HCT116 (cell line): ENCODE data around the gene AKAP13. TPM values are rescaled to one million over a fixed set of nuclear protein-coding genes. Genes with fewer than 3 reads are reported as not detected.

Source experiments
- ATAC-seq: fragments of 200-7000 bp; cut with Tn5 transposase; 2 replicates; pipeline ENCODE4 v1.9.1; 2020; ENCODE audit warnings: mild to moderate bottlenecking, moderate library complexity
- BruUV-seq: library from RNA; stranded (reverse); fragments of 400-500 nt; replicated peaks from 2 replicates; lab custom pipeline; 2021; lab: Mats Ljungman, UMichigan
- CTCF ChIA-PET: fragments of 300-600 bp; sonication (Branson Sonifier 250); formaldehyde crosslinking; loops from one replicate; lab custom pipeline; 2021; ENCODE audit warnings: antibody characterized with exemption; lab: Charles Lee
- POLR2A ChIA-PET: fragments of 300-600, 350-600 bp; sonication (Branson Sonifier 250); formaldehyde crosslinking; loops from one replicate; lab custom pipeline; 2021; ENCODE audit warnings: antibody characterized with exemption; lab: Charles Lee
- RAD21 ChIA-PET, 2 experiments: fragments of 300-600 bp; sonication (Branson Sonifier 250); formaldehyde crosslinking; loops; one replicate each; lab custom pipeline; 2023; ENCODE audit warnings: low total read pairs in 2 of 2; ENCODE audit not compliant: uncharacterized antibody in 2 of 2, unreplicated experiment in 2 of 2, low non-redundant PET in 1 of 2; lab: Charles Lee
- DNase-seq: peaks from one replicate; pipeline ENCODE4 v3.0.0-alpha.2; 2010; ENCODE audit warnings: low read depth, low spot score
- H2AFZ ChIP-seq: fragments of 200-600 bp; shearing (Covaris generic), sonication (generic); 2 replicates; pipeline ENCODE4 v1.6.1; 2017; ENCODE audit warnings: low read depth, mixed run types, mixed read lengths, antibody characterized with exemption, low read length; ENCODE audit not compliant: poor library complexity, severe bottlenecking
- H3K27ac ChIP-seq: 2 replicates; pipeline ENCODE4 v1.5.1; 2012; ENCODE audit warnings: low read depth, low read length
- H3K27me3 ChIP-seq: fragments of 200-600 bp; sonication (generic); 2 replicates; pipeline ENCODE4 v1.6.1; 2016; ENCODE audit warnings: mixed run types, low read length, mixed read lengths; ENCODE audit not compliant: insufficient read depth
- H3K36me3 ChIP-seq, 2 experiments: fragments of 200-500 bp in 1 of 2; fragments of 200-600 bp in 1 of 2; sonication (Bioruptor generic) in 1 of 2; sonication (generic) in 1 of 2; 2 replicates each; pipeline versions ENCODE4 v1.5.1 to v1.6.1; 2014 to 2016; ENCODE audit warnings: low read length in 2 of 2, inconsistent platforms in 1 of 2, mixed read lengths in 1 of 2, mixed run types in 1 of 2; ENCODE audit not compliant: insufficient read depth in 2 of 2, control insufficient read depth in 1 of 2
- H3K4me1 ChIP-seq, 2 experiments: fragments of 200-600 bp in 1 of 2; sonication (generic) in 1 of 2; 2 replicates each; pipeline versions ENCODE4 v1.5.1 to v1.6.1; 2012 to 2017; ENCODE audit warnings: low read length in 2 of 2, inconsistent platforms in 1 of 2, mild to moderate bottlenecking in 1 of 2, mixed read lengths in 1 of 2, mixed run types in 1 of 2, moderate library complexity in 1 of 2; ENCODE audit not compliant: insufficient read depth in 2 of 2, control insufficient read depth in 1 of 2
- H3K4me2 ChIP-seq: fragments of 200-600 bp; sonication (generic); 2 replicates; pipeline ENCODE4 v1.6.1; 2017; ENCODE audit warnings: mixed run types, low read length, mixed read lengths
- H3K4me3 ChIP-seq, 2 experiments: fragments of 200-600 bp in 1 of 2; sonication (generic) in 1 of 2; replicated peaks in 1 of 2; 2 replicates each; pipeline ENCODE4 v1.5.1; 2011 to 2016; ENCODE audit warnings: low read length in 2 of 2, control low read depth in 1 of 2, low read depth in 1 of 2, mild to moderate bottlenecking in 1 of 2, mixed read lengths in 1 of 2, mixed run types in 1 of 2
- H3K79me2 ChIP-seq: fragments of 200-600 bp; sonication (generic); 2 replicates; pipeline ENCODE4 v1.6.1; 2017; ENCODE audit warnings: mild to moderate bottlenecking, mixed run types, low read length, moderate library complexity, mixed read lengths; ENCODE audit not compliant: insufficient read depth
- H3K9ac ChIP-seq: fragments of 200-600 bp; sonication (generic); 2 replicates; pipeline ENCODE4 v1.6.1; 2016; ENCODE audit warnings: low read length, mixed read lengths
- H3K9me2 ChIP-seq: fragments of 200-600 bp; sonication (generic), shearing (Covaris generic); 2 replicates; pipeline ENCODE4 v1.6.1; 2017; ENCODE audit warnings: mixed run types, mild to moderate bottlenecking, moderate library complexity; ENCODE audit not compliant: insufficient read depth
- H3K9me3 ChIP-seq, 2 experiments: fragments of 200-500 bp in 1 of 2; fragments of 200-600 bp in 1 of 2; sonication (Bioruptor generic) in 1 of 2; sonication (generic) in 1 of 2; 2 replicates each; pipeline ENCODE4 v1.6.1; 2014 to 2017; ENCODE audit warnings: low read length in 2 of 2, mixed read lengths in 2 of 2, inconsistent platforms in 1 of 2, low read depth in 1 of 2, mild to moderate bottlenecking in 1 of 2, mixed run types in 1 of 2, moderate library complexity in 1 of 2; ENCODE audit not compliant: control insufficient read depth in 1 of 2, insufficient read depth in 1 of 2
- H4K20me1 ChIP-seq: fragments of 200-600 bp; sonication (generic), shearing (Covaris generic); 2 replicates; pipeline ENCODE4 v1.6.1; 2017; ENCODE audit warnings: mixed run types, mild to moderate bottlenecking, moderate library complexity; ENCODE audit not compliant: insufficient read depth
- CBX3 ChIP-seq: IDR thresholded peaks from 2 replicates; pipeline ENCODE4 v1.6.1; 2012; ENCODE audit warnings: low read depth
- CEBPB ChIP-seq: IDR thresholded peaks from 2 replicates; pipeline ENCODE4 v1.6.1; 2012; ENCODE audit warnings: low read depth
- ELF1 ChIP-seq: IDR thresholded peaks from 2 replicates; pipeline ENCODE4 v1.6.1; 2012; ENCODE audit warnings: low read depth, borderline replicate concordance
- FOSL1 ChIP-seq: IDR thresholded peaks from 2 replicates; pipeline ENCODE4 v1.6.1; 2012; ENCODE audit warnings: low read depth
- JUND ChIP-seq: IDR thresholded peaks from 2 replicates; pipeline ENCODE4 v1.6.1; 2012
- POLR2A ChIP-seq: IDR thresholded peaks from 2 replicates; pipeline ENCODE4 v1.7.0; 2011; ENCODE audit warnings: borderline replicate concordance; ENCODE audit not compliant: insufficient read depth, insufficient read length; ENCODE audit errors: extremely low read depth
- SP1 ChIP-seq: IDR thresholded peaks from 2 replicates; pipeline ENCODE4 v1.6.1; 2012; ENCODE audit warnings: low read depth
- TCF7L2 ChIP-seq: IDR thresholded peaks from 2 replicates; pipeline ENCODE4 v1.7.0; 2011; ENCODE audit warnings: borderline replicate concordance, inconsistent platforms; ENCODE audit not compliant: insufficient read depth, insufficient read length; ENCODE audit errors: extremely low read depth
- ZNF274 ChIP-seq: fragments of 200-500 bp; sonication (Bioruptor generic); IDR thresholded peaks from 2 replicates; pipeline ENCODE4 v1.6.1; 2014; ENCODE audit warnings: mild to moderate bottlenecking, low read depth, low read length, inconsistent platforms
- intact Hi-C: fragments of 100-400 bp; cut with micrococcal nuclease; formaldehyde crosslinking; loops from 2 replicates; pipeline ENCODE4 v1.10.0; 2022
- total RNA-seq: library from RNA; stranded (reverse); gene quantifications from one replicate; pipeline ENCODE4 v1.2.1, GENCODE V29; 2021; ENCODE audit not compliant: unreplicated experiment
- TF ChIP-seq, protein P1 (sequence below): IDR thresholded peaks from 2 replicates; pipeline ENCODE4 v1.6.1; 2011; ENCODE audit warnings: mild to moderate bottlenecking, low read length, moderate library complexity; ENCODE audit not compliant: insufficient replicate concordance; ENCODE audit errors: extremely low read depth
- TF ChIP-seq, protein P2 (sequence below): IDR thresholded peaks from 2 replicates; pipeline ENCODE4 v1.6.1; 2012; ENCODE audit warnings: low read depth

Gene AKAP13
- total RNA-seq, 1 experiment from 2014 or later: 43.1 TPM

DNA sequence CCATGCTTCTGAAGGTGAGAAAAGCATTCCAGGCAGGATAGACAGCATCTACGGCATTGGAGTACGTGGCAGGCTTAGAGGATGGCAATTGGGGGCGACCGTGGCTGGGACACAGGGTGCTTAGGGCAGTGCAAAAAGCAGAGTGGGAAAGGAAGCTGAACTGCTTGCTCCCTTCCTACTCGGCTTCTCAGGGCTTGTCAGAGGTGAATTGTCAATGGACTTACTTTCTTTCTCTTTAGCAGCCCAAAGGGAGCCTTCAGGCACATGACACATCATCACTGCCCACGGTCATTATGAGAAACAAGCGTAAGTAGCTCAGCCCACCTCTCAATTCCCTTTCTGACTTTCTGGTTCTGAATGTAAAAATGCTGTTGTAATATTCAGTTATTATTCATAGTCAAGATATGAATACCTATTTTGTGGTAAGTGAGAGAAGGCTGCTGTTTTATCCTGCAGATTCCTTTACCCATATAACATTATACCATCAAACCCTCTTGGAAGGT, 330.0 kb downstream of the AKAP13 start:
- BruUV-seq: no TSS peak
- no peaks in the 10 kb centered on the region for H4K20me1 ChIP-seq
- no peaks in the 10 kb centered on the region for H3K27me3 ChIP-seq
- H3K9me2 ChIP-seq: no peaks in the 10 kb centered on the region
- no peaks in the 10 kb centered on the region for H3K36me3 ChIP-seq
- RAD21 ChIA-PET: no interaction called here
- H3K4me3 ChIP-seq: no peak overlapping the region
- ATAC-seq (no peak), DNase-seq (no peak)
- CTCF ChIA-PET: no interaction called here
- no peak for TF ChIP-seq ZNF274
- no peak for TF ChIP-seq TCF7L2
- TF ChIP-seq, protein P1, sequence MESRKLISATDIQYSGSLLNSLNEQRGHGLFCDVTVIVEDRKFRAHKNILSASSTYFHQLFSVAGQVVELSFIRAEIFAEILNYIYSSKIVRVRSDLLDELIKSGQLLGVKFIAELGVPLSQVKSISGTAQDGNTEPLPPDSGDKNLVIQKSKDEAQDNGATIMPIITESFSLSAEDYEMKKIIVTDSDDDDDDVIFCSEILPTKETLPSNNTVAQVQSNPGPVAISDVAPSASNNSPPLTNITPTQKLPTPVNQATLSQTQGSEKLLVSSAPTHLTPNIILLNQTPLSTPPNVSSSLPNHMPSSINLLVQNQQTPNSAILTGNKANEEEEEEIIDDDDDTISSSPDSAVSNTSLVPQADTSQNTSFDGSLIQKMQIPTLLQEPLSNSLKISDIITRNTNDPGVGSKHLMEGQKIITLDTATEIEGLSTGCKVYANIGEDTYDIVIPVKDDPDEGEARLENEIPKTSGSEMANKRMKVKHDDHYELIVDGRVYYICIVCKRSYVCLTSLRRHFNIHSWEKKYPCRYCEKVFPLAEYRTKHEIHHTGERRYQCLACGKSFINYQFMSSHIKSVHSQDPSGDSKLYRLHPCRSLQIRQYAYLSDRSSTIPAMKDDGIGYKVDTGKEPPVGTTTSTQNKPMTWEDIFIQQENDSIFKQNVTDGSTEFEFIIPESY: no peak
- no peak for TF ChIP-seq POLR2A
- TF ChIP-seq SP1: no peak
- TF ChIP-seq, protein P2, sequence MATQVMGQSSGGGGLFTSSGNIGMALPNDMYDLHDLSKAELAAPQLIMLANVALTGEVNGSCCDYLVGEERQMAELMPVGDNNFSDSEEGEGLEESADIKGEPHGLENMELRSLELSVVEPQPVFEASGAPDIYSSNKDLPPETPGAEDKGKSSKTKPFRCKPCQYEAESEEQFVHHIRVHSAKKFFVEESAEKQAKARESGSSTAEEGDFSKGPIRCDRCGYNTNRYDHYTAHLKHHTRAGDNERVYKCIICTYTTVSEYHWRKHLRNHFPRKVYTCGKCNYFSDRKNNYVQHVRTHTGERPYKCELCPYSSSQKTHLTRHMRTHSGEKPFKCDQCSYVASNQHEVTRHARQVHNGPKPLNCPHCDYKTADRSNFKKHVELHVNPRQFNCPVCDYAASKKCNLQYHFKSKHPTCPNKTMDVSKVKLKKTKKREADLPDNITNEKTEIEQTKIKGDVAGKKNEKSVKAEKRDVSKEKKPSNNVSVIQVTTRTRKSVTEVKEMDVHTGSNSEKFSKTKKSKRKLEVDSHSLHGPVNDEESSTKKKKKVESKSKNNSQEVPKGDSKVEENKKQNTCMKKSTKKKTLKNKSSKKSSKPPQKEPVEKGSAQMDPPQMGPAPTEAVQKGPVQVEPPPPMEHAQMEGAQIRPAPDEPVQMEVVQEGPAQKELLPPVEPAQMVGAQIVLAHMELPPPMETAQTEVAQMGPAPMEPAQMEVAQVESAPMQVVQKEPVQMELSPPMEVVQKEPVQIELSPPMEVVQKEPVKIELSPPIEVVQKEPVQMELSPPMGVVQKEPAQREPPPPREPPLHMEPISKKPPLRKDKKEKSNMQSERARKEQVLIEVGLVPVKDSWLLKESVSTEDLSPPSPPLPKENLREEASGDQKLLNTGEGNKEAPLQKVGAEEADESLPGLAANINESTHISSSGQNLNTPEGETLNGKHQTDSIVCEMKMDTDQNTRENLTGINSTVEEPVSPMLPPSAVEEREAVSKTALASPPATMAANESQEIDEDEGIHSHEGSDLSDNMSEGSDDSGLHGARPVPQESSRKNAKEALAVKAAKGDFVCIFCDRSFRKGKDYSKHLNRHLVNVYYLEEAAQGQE: no peak
- TF ChIP-seq FOSL1: no peak
- TF ChIP-seq CBX3: no peak
- no peak for TF ChIP-seq ELF1
- TF ChIP-seq JUND: no peak
- TF ChIP-seq CEBPB: no peak
- POLR2A ChIA-PET: no interaction called here
- no peak overlapping the region for H3K4me2 ChIP-seq
- no peak overlapping the region for H3K9ac ChIP-seq
- H3K27ac ChIP-seq: no peak overlapping the region
- intact Hi-C loops: no loop called here
- no peaks in the 10 kb centered on the region for H3K9me3 ChIP-seq
- no peak overlapping the region for H2AFZ ChIP-seq
- H3K4me1 ChIP-seq: no peaks in the 10 kb centered on the region
- H3K79me2 ChIP-seq: no peaks in the 10 kb centered on the region
